ENCODE measurements around the gene DPP10. TPM values are rescaled to one million over a fixed set of nuclear protein-coding genes. Genes with fewer than 3 reads are reported as not detected.

Gene DPP10
- total RNA-seq, 1 donor from 2014 or later: 2.1 TPM

GRCh38 chr2:115580784-115581183, 1138.3 kb downstream of the DPP10 start:
- Mint-ChIP-seq H3K27me3 (ENCODE audit: low read depth) (no peaks in the 10 kb centered on the region), H3K36me3 (ENCODE audit: low read depth) (no peaks in the 10 kb centered on the region), H3K9me3 (peaks cover 3% of the 10 kb centered on the region), H3K27ac (ENCODE audit: unreplicated experiment) (no peak overlapping the region), H3K4me3 (no peak overlapping the region), H3K4me1 (no peaks in the 10 kb centered on the region)
- no peak for DNase-seq (ENCODE audit: low read depth, low spot score)
- TF ChIP-seq CTCF (conservative IDR thresholded peaks at IDR 0.05): no peak

GRCh38 chr2:115584507-115584906, 1142.1 kb downstream of the DPP10 start:
- no peak for TF ChIP-seq CTCF (conservative IDR thresholded peaks at IDR 0.05)
- no peaks in the 10 kb centered on the region for H3K4me1 Mint-ChIP-seq
- H3K27ac Mint-ChIP-seq (ENCODE audit: unreplicated experiment): no peak overlapping the region
- DNase-seq (ENCODE audit: low read depth, low spot score): no peak
- no peaks in the 10 kb centered on the region for H3K27me3 Mint-ChIP-seq (ENCODE audit: low read depth)
- H3K4me3 Mint-ChIP-seq: no peak overlapping the region
- peaks cover 6% of the 10 kb centered on the region for H3K9me3 Mint-ChIP-seq
- no peaks in the 10 kb centered on the region for H3K36me3 Mint-ChIP-seq (ENCODE audit: low read depth)

- Mint-ChIP-seq H3K27ac (ENCODE audit: unreplicated experiment) (no peak overlapping the region), H3K36me3 (ENCODE audit: low read depth) (peaks cover 4% of the 10 kb centered on the region), H3K27me3 (ENCODE audit: low read depth) (peaks cover 2% of the 10 kb centered on the region), H3K4me1 (peaks cover 9% of the 10 kb centered on the region), H3K9me3 (peaks cover 7% of the 10 kb centered on the region), H3K4me3 (no peak overlapping the region)
- DNase-seq (ENCODE audit: low read depth, low spot score): no peak
- TF ChIP-seq CTCF (conservative IDR thresholded peaks at IDR 0.05): no peak
Measured at GRCh38 chr2:115596659-115597375, 1154.4 kb downstream of the DPP10 start.

GRCh38 chr2:115603285-115603684, 1160.8 kb downstream of the DPP10 start:
- Mint-ChIP-seq H3K4me1 (no peaks in the 10 kb centered on the region), H3K27me3 (ENCODE audit: low read depth) (peaks cover 2% of the 10 kb centered on the region)

GRCh38 chr2:115606350-115606749, 1163.9 kb downstream of the DPP10 start:
- Mint-ChIP-seq H3K4me3 (no peak overlapping the region), H3K27ac (ENCODE audit: unreplicated experiment) (no peak overlapping the region), H3K36me3 (ENCODE audit: low read depth) (no peaks in the 10 kb centered on the region), H3K4me1 (no peaks in the 10 kb centered on the region), H3K9me3 (no peaks in the 10 kb centered on the region), H3K27me3 (ENCODE audit: low read depth) (no peaks in the 10 kb centered on the region)
- no peak for DNase-seq (ENCODE audit: low read depth, low spot score)
- no peak for TF ChIP-seq CTCF (conservative IDR thresholded peaks at IDR 0.05)

More at GRCh38 chr2:115603285-115603684, 1160.8 kb downstream of the DPP10 start:
- H3K36me3 Mint-ChIP-seq (ENCODE audit: low read depth): no peaks in the 10 kb centered on the region
- H3K4me3 Mint-ChIP-seq: no peak overlapping the region
- TF ChIP-seq CTCF (conservative IDR thresholded peaks at IDR 0.05): no peak
- DNase-seq (ENCODE audit: low read depth, low spot score): no peak
- H3K9me3 Mint-ChIP-seq: no peaks in the 10 kb centered on the region
- no peak overlapping the region for H3K27ac Mint-ChIP-seq (ENCODE audit: unreplicated experiment)
